GM10266 (cell line): ENCODE results near the gene PIM1.
"Not testable (repeated sequence)": the region's sequence is repeated elsewhere in the genome, so short reads cannot be mapped to it uniquely, and the experiment has no call there.

ENCODE experiments used
- DNase-seq: peaks from one replicate; pipeline ENCODE4 v3.0.0; 2012; ENCODE audit errors: extremely low spot score
- TF ChIP-seq, protein P1 (sequence below): IDR thresholded peaks from 2 replicates; pipeline ENCODE4 v1.5.1; 2012; ENCODE audit warnings: mild to moderate bottlenecking, low read depth; ENCODE audit not compliant: control insufficient read depth, insufficient read depth; ENCODE audit errors: missing control alignments

PIM1 gene

DNA sequence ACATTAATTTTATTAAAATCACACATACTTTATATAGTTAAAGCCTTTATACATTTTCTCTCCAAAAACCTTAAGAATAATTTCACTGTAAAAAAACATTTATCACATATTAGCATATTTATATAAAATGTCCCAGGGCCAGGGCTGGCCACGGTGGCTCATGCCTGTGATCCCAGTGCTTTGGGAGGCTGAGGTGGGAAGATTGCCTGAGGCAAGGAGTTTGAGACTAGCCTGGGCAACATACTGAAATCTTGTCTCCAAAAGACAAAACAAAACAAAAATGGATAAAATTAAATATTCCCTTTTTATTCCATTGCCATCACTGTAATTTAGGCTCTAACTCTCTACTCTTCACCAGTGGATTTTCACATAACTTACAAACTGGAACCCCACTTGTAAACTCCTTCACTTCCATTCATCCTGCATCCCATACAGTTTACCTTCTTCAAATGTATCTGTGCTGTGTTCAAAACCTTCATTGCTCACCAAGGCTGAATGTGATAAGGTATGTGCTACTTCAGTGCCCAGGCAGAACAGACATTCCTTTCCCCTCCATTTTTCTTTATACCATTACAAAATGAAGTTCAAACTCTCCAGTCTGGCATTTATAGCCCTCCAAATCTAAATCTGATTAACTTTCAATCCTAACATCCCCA is 42.9 kb upstream of the PIM1 start:
- TF ChIP-seq, protein P1, sequence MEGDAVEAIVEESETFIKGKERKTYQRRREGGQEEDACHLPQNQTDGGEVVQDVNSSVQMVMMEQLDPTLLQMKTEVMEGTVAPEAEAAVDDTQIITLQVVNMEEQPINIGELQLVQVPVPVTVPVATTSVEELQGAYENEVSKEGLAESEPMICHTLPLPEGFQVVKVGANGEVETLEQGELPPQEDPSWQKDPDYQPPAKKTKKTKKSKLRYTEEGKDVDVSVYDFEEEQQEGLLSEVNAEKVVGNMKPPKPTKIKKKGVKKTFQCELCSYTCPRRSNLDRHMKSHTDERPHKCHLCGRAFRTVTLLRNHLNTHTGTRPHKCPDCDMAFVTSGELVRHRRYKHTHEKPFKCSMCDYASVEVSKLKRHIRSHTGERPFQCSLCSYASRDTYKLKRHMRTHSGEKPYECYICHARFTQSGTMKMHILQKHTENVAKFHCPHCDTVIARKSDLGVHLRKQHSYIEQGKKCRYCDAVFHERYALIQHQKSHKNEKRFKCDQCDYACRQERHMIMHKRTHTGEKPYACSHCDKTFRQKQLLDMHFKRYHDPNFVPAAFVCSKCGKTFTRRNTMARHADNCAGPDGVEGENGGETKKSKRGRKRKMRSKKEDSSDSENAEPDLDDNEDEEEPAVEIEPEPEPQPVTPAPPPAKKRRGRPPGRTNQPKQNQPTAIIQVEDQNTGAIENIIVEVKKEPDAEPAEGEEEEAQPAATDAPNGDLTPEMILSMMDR = no peak
- no peak for DNase-seq

- TF ChIP-seq, protein P1 = no peak
- no peak for DNase-seq
Observed at GRCh38 chr6:37127961-37128862, 41.7 kb upstream of the PIM1 start.

- not testable (repeated sequence) for DNase-seq
Observed at GRCh38 chr6:37128863-37129443, 41.0 kb upstream of the PIM1 start.

DNA sequence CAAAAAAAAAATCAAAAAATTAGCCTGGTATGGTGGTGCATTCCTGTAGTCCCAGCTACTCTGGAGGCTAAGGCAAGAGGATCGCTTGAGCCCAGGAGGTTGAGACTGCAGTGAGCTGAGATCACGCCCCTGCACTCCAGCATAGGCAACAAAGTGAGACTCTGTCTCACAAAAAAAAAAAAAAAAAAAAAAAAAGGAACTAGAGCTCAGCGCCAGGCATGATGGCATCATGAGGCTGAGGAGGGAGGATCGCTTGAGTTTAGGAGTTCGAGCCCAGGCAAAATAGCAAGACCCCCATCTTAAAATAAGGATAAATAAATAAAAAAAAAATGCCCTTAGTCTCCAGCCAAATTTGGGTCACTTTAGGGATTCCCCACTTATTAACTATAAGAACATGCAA is 40.4 kb upstream of the PIM1 start:
- TF ChIP-seq, protein P1 = no peak
- DNase-seq = no peak

GRCh38 chr6:37130704-37131103 is 39.2 kb upstream of the PIM1 start:
- DNase-seq = no peak
- TF ChIP-seq, protein P1 = no peak

GRCh38 chr6:37131104-37131959 is 38.6 kb upstream of the PIM1 start:
- TF ChIP-seq, protein P1 = no peak
- no peak for DNase-seq

- DNase-seq = no peak
- TF ChIP-seq, protein P1 = no peak
Observed at GRCh38 chr6:37131960-37132253, 38.0 kb upstream of the PIM1 start.
